ENCODE measurements around the gene MSH5.
A peak's percentile ranks its signal among the peaks of the same experiment; 100 is the strongest.

The MSH5 gene

GRCh38 chr6:31729515-31729978, 10.3 kb upstream of the MSH5 start:
- Histone ChIP-seq H4K20me1 (ENCODE audit: insufficient read depth, low read length) (no peaks in the 10 kb centered on the region), H3K27ac (ENCODE audit: low read depth, low read length, poor library complexity, severe bottlenecking) (peak overlapping the region; percentile 42), H3K4me1 (ENCODE audit: insufficient read depth, low read length, severe bottlenecking) (peaks cover 41% of the 10 kb centered on the region), H2AFZ (ENCODE audit: low read length) (no peak overlapping the region), H3F3A (ENCODE audit: insufficient read depth, low read length) (peaks cover 13% of the 10 kb centered on the region), H3K27me3 (ENCODE audit: insufficient read depth, low read length) (no peaks in the 10 kb centered on the region), H3K79me2 (ENCODE audit: insufficient read depth, low read length) (no peaks in the 10 kb centered on the region), H3K36me3 (ENCODE audit: insufficient read depth, low read length) (peaks cover 44% of the 10 kb centered on the region), H3K9me3 (ENCODE audit: low read length) (no peaks in the 10 kb centered on the region), H3K4me2 (ENCODE audit: low read length) (peak overlapping the region; percentile 92), H3K4me3 (ENCODE audit: low read depth, low read length, poor library complexity, severe bottlenecking) (peak overlapping the region; percentile 72), H3K9me2 (ENCODE audit: low read depth, low read length) (no peaks in the 10 kb centered on the region), H3K9ac (ENCODE audit: low read length) (peak overlapping the region; percentile 64)
- TF ChIP-seq CTCF (IDR thresholded peaks at IDR 0.05; ENCODE audit: low read length) (no peak; the same call in 1 of the 2 replicates), EZH2 (IDR thresholded peaks at IDR 0.05; ENCODE audit: borderline replicate concordance, low read length) (no peak)

- Histone ChIP-seq H3K4me1 (ENCODE audit: insufficient read depth, low read length, severe bottlenecking) (peaks cover 47% of the 10 kb centered on the region), H3F3A (ENCODE audit: insufficient read depth, low read length) (peaks cover 13% of the 10 kb centered on the region), H3K79me2 (ENCODE audit: insufficient read depth, low read length) (no peaks in the 10 kb centered on the region), H3K9ac (ENCODE audit: low read length) (peak overlapping the region; percentile 64), H3K27me3 (ENCODE audit: insufficient read depth, low read length) (no peaks in the 10 kb centered on the region), H2AFZ (ENCODE audit: low read length) (no peak overlapping the region), H4K20me1 (ENCODE audit: insufficient read depth, low read length) (no peaks in the 10 kb centered on the region), H3K27ac (ENCODE audit: low read depth, low read length, poor library complexity, severe bottlenecking) (peak overlapping the region; percentile 42), H3K4me3 (ENCODE audit: low read depth, low read length, poor library complexity, severe bottlenecking) (peak overlapping the region; percentile 72), H3K4me2 (ENCODE audit: low read length) (peak overlapping the region; percentile 92), H3K9me2 (ENCODE audit: low read depth, low read length) (no peaks in the 10 kb centered on the region), H3K9me3 (ENCODE audit: low read length) (no peaks in the 10 kb centered on the region), H3K36me3 (ENCODE audit: insufficient read depth, low read length) (peaks cover 44% of the 10 kb centered on the region)
- TF ChIP-seq EZH2 (IDR thresholded peaks at IDR 0.05; ENCODE audit: borderline replicate concordance, low read length) (no peak), CTCF (IDR thresholded peaks at IDR 0.05; ENCODE audit: low read length) (0 out of 2 replicates have a peak, but pooled peaks have one; percentile 9)
Observed at GRCh38 chr6:31729979-31730630, 9.7 kb upstream of the MSH5 start.

GRCh38 chr6:31730631-31731086, 9.1 kb upstream of the MSH5 start:
- peak overlapping the region; percentile 42 for H3K27ac ChIP-seq (ENCODE audit: low read depth, low read length, poor library complexity, severe bottlenecking)
- no peak overlapping the region for H3K4me2 ChIP-seq (ENCODE audit: low read length)

More at GRCh38 chr6:31730631-31731086, 9.1 kb upstream of the MSH5 start:
- Histone ChIP-seq H3K27me3 (ENCODE audit: insufficient read depth, low read length) (no peaks in the 10 kb centered on the region), H4K20me1 (ENCODE audit: insufficient read depth, low read length) (no peaks in the 10 kb centered on the region), H3K79me2 (ENCODE audit: insufficient read depth, low read length) (peaks cover 3% of the 10 kb centered on the region; the same call in 1 of the 2 replicates), H3K9me3 (ENCODE audit: low read length) (no peaks in the 10 kb centered on the region), H3K4me1 (ENCODE audit: insufficient read depth, low read length, severe bottlenecking) (peaks cover 48% of the 10 kb centered on the region), H3F3A (ENCODE audit: insufficient read depth, low read length) (peaks cover 13% of the 10 kb centered on the region), H2AFZ (ENCODE audit: low read length) (no peak overlapping the region), H3K9me2 (ENCODE audit: low read depth, low read length) (no peaks in the 10 kb centered on the region), H3K36me3 (ENCODE audit: insufficient read depth, low read length) (peaks cover 42% of the 10 kb centered on the region), H3K9ac (ENCODE audit: low read length) (no peak overlapping the region), H3K4me3 (ENCODE audit: low read depth, low read length, poor library complexity, severe bottlenecking) (no peak overlapping the region)
- TF ChIP-seq CTCF (IDR thresholded peaks at IDR 0.05; ENCODE audit: low read length) (no peak), EZH2 (IDR thresholded peaks at IDR 0.05; ENCODE audit: borderline replicate concordance, low read length) (no peak)

All from OCI-LY1 (cell line).